Osteocyte (in vitro differentiated cells): Measurements from ENCODE around the gene MMD. TPM values are rescaled to one million over a fixed set of nuclear protein-coding genes. Genes with fewer than 3 reads are reported as not detected.

Source experiments
- DNase-seq: peaks from one replicate; pipeline ENCODE4 v3.0.0; 2021; ENCODE audit warnings: mixed read lengths; ENCODE audit not compliant: unreplicated experiment; ENCODE audit errors: extremely low spot score
- H3K27ac Mint-ChIP-seq: one replicate; pipeline ENCODE4 v1.8.0; 2021; ENCODE audit warnings: mild to moderate bottlenecking, mixed read lengths; ENCODE audit not compliant: unreplicated experiment
- H3K27me3 Mint-ChIP-seq: one replicate; pipeline ENCODE4 v1.8.0; 2021; ENCODE audit warnings: mixed read lengths; ENCODE audit not compliant: unreplicated experiment
- H3K36me3 Mint-ChIP-seq: one replicate; pipeline ENCODE4 v1.8.0; 2021; ENCODE audit warnings: mixed read lengths; ENCODE audit not compliant: unreplicated experiment
- H3K4me1 Mint-ChIP-seq: one replicate; pipeline ENCODE4 v1.8.0; 2021; ENCODE audit warnings: mixed read lengths; ENCODE audit not compliant: unreplicated experiment
- H3K4me3 Mint-ChIP-seq: one replicate; pipeline ENCODE4 v1.8.0; 2021; ENCODE audit warnings: mild to moderate bottlenecking, moderate library complexity, mixed read lengths; ENCODE audit not compliant: unreplicated experiment
- H3K9me3 Mint-ChIP-seq: one replicate; pipeline ENCODE4 v1.8.0; 2021; ENCODE audit warnings: mixed read lengths; ENCODE audit not compliant: unreplicated experiment
- total RNA-seq: library from RNA; stranded (reverse); gene quantifications from 2 replicates; pipeline ENCODE4 v1.2.1, GENCODE V29; 2021
- TF ChIP-seq, protein P1 (sequence below): fragments of 200-600 bp; sonication (generic); IDR thresholded peaks from 2 replicates; pipeline ENCODE4 v1.5.0; 2021; ENCODE audit warnings: antibody characterized with exemption, mild to moderate bottlenecking, moderate library complexity

The MMD gene
- total RNA-seq, 1 donor from 2014 or later = 10.3 TPM

DNA sequence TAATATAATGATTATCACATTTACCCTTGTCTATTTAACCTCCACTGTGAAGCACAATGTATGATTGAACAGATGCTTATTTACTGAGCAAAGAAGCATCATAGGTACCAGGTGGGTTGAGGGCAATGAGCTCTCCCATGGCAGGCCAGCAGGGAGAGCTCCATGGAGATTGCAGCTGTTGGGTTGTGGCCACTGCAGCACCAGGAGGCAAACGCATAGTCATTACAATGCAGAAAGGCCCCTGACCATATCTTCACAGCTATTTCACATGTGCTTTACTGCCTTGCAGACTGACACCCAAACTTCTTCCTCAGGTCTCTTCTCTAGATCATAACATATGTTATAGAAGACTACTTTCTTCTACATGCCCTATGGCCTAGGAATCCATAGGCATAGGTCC is 75.0 kb downstream of the MMD start:
- peaks cover 3% of the 10 kb centered on the region for H3K9me3 Mint-ChIP-seq
- H3K36me3 Mint-ChIP-seq = no peaks in the 10 kb centered on the region
- no peak overlapping the region for H3K4me3 Mint-ChIP-seq
- DNase-seq = no peak
- no peaks in the 10 kb centered on the region for H3K4me1 Mint-ChIP-seq
- no peak overlapping the region for H3K27ac Mint-ChIP-seq
- H3K27me3 Mint-ChIP-seq = peaks cover 26% of the 10 kb centered on the region
- TF ChIP-seq, protein P1, sequence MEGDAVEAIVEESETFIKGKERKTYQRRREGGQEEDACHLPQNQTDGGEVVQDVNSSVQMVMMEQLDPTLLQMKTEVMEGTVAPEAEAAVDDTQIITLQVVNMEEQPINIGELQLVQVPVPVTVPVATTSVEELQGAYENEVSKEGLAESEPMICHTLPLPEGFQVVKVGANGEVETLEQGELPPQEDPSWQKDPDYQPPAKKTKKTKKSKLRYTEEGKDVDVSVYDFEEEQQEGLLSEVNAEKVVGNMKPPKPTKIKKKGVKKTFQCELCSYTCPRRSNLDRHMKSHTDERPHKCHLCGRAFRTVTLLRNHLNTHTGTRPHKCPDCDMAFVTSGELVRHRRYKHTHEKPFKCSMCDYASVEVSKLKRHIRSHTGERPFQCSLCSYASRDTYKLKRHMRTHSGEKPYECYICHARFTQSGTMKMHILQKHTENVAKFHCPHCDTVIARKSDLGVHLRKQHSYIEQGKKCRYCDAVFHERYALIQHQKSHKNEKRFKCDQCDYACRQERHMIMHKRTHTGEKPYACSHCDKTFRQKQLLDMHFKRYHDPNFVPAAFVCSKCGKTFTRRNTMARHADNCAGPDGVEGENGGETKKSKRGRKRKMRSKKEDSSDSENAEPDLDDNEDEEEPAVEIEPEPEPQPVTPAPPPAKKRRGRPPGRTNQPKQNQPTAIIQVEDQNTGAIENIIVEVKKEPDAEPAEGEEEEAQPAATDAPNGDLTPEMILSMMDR = no peak

DNA sequence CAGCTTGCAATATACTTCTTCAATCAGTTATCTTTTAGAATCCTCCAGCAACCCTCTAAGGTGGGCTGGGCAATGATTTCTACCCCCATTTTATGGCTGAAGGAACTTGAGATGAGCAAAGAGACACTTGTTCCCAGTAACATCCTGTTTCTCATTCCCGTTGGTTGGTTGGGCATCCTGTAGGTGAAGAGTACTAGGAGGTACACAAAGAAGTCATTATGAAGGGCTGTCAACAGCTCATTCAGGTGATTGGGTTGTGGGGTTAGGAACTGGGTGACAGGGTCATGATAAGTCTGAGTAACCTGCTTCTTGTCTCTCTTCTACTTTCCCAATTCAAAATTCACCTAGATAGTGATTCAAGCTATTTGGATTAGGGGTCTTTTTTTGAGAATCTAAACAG is 76.5 kb downstream of the MMD start:
- Mint-ChIP-seq H3K27me3 (peaks cover 13% of the 10 kb centered on the region), H3K4me1 (no peaks in the 10 kb centered on the region), H3K27ac (no peak overlapping the region), H3K9me3 (peaks cover 3% of the 10 kb centered on the region), H3K4me3 (no peak overlapping the region), H3K36me3 (no peaks in the 10 kb centered on the region)
- DNase-seq = no peak
- TF ChIP-seq, protein P1 = no peak

DNA sequence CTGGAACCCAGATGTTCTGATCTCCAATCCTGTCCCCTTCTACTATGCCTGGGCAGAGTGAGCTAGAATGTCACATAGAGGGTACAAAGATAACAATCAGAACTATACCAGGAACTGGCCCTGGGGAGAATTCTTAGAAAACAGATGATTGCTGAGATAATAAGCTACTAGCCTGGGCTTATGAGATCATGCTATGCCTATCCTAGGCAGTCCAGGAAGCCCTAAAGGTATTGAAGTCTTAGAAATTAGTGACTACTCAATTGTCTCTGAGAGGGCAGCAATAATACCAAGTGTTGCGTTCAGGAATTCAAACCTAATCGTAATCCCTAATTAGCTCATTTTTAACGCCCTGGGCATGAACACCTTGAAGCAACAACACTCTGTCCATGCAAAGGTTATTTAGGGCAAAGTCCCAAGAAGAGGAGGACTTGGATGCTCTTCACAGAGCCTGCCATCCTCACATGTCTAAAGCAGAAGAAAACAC is 77.1 kb downstream of the MMD start:
- TF ChIP-seq, protein P1 = no peak
- Mint-ChIP-seq H3K4me1 (no peaks in the 10 kb centered on the region), H3K9me3 (peaks cover 3% of the 10 kb centered on the region)

DNA sequence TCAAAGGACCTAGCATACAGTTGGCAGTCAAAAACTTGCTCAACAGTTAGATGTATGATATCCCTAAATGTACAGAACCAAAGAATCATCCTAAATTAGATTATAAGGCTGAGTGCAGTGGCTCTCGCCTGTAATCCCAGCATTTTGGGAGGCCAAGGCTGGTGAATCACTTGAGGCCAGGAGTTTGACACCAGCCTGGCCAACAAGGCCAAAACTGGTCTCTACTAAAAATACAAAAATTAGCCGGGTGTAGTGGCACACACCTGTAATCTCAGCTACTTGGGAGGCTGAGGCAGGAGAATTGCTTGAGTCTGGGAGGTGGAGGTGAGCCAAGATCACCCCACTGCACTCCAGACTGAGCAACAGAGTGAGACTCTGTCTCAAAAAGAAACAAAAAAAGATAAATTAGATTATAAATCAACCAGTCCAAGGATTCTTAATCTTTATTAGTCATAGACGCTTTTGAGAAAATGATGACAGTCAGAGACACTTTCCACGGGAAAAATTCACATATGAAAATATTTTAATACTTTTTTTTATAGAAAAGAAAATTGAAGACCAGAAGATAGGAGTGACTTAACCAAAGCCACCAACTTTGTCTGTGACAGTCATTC is 77.6 kb downstream of the MMD start:
- DNase-seq = no peak
- no peaks in the 10 kb centered on the region for H3K36me3 Mint-ChIP-seq
- peaks cover 22% of the 10 kb centered on the region for H3K27me3 Mint-ChIP-seq
- no peak overlapping the region for H3K27ac Mint-ChIP-seq
- H3K4me1 Mint-ChIP-seq = no peaks in the 10 kb centered on the region
- H3K9me3 Mint-ChIP-seq = peaks cover 3% of the 10 kb centered on the region
- no peak overlapping the region for H3K4me3 Mint-ChIP-seq
- TF ChIP-seq, protein P1 = no peak

More for the DNA sequence above, 77.1 kb downstream of the MMD start:
- Mint-ChIP-seq H3K27me3 (peaks cover 19% of the 10 kb centered on the region), H3K27ac (no peak overlapping the region), H3K36me3 (no peaks in the 10 kb centered on the region), H3K4me3 (no peak overlapping the region)
- DNase-seq = no peak

DNA sequence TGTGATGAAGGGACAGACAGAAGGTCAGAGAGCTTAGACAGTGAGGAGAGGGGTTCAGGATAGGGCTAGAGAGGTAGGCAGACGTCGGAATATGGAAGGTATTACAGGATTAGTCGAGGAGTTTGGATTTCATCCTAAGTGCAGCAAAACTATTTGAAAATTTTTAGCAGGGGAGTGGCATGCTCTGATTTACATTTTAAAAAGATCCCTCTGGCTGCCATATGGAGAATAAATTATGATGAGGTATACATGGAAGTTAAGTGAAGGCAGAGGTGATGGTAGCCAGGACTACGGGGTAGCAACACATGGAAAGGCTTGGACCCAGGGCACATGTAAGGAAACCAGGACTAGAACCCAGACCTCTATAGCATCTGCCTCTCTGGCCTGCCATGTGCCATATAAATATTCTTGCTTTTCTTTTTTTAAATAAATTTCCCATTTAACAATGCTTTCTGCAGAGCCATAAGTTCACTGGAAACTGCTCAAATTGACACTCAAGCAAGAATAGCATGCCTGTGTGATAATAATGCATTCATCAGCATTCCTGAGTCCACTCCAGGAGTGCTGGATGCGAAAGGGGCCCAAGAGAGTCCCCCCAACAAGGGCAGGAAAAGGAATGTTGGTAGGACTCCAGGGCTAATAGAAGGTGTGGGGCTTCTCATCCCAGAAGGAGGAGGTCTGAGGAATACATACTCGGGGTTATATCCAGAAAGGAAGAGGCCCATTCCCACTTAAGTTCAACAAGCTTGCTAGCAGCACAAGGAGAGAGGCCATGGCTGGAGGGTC is 78.6 kb downstream of the MMD start:
- Mint-ChIP-seq H3K4me3 (no peak overlapping the region), H3K36me3 (no peaks in the 10 kb centered on the region), H3K27ac (no peak overlapping the region), H3K4me1 (no peaks in the 10 kb centered on the region), H3K9me3 (peaks cover 3% of the 10 kb centered on the region), H3K27me3 (peaks cover 27% of the 10 kb centered on the region)
- TF ChIP-seq, protein P1 = no peak
- no peak for DNase-seq
